IMR-90 (cell line): ENCODE data around the gene ZNF248.

Experiments used
- POLR2A ChIP-seq: IDR thresholded peaks from 2 replicates; pipeline ENCODE4 v1.6.1; 2012; ENCODE audit warnings: mild to moderate bottlenecking, low read depth, low read length
- RAD21 ChIP-seq: IDR thresholded peaks from 2 replicates; pipeline ENCODE4 v1.6.1; 2012; ENCODE audit warnings: low read length, improper control_type of control experiment
- TF ChIP-seq, protein P1 (sequence below): conservative IDR thresholded peaks from 2 replicates; pipeline ENCODE4 v1.5.1; 2012; ENCODE audit warnings: mild to moderate bottlenecking, low read depth, low read length, improper control_type of control experiment

DNA sequence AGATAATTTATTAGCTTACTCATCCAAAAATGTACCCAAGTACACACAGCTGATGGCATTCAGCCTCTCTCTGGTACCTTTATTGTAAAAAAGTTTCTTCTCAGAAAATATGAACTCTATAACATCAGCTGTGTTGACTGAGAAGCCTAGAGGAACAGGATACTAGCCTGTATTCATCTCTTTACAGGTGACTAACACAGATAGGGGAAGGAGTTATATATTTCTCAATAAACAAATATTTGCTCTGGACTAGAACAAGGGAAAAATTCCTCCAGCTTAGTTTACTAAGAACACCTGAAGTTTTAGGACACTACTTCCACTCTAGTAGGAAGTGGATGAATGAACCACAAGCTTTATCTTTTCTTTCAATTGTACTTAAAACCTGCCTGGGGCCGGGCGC, 67.8 kb downstream of the ZNF248 start:
- TF ChIP-seq POLR2A (no peak), RAD21 (no peak)
- TF ChIP-seq, protein P1, sequence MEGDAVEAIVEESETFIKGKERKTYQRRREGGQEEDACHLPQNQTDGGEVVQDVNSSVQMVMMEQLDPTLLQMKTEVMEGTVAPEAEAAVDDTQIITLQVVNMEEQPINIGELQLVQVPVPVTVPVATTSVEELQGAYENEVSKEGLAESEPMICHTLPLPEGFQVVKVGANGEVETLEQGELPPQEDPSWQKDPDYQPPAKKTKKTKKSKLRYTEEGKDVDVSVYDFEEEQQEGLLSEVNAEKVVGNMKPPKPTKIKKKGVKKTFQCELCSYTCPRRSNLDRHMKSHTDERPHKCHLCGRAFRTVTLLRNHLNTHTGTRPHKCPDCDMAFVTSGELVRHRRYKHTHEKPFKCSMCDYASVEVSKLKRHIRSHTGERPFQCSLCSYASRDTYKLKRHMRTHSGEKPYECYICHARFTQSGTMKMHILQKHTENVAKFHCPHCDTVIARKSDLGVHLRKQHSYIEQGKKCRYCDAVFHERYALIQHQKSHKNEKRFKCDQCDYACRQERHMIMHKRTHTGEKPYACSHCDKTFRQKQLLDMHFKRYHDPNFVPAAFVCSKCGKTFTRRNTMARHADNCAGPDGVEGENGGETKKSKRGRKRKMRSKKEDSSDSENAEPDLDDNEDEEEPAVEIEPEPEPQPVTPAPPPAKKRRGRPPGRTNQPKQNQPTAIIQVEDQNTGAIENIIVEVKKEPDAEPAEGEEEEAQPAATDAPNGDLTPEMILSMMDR = no peak
